Measurements from ENCODE around the gene PRKG2. TPM values are rescaled to one million over a fixed set of nuclear protein-coding genes. Genes with fewer than 3 reads are reported as not detected.

The PRKG2 gene
- total RNA-seq, 1 donor from 2014 or later: 0.92 TPM

GRCh38 chr4:81038636-81039350 lies 176.2 kb downstream of the PRKG2 start:
- DNase-seq: no peak

Other genes starting within 250 kb of the PRKG2 start
- gene BMP3, start 184.5 kb downstream of the PRKG2 start, total RNA-seq: 5.8 TPM